GM21360 (cell line): ENCODE results near the gene SUN1.
"Not testable (repeated sequence)": the region's sequence is repeated elsewhere in the genome, so short reads cannot be mapped to it uniquely, and the experiment has no call there.

ENCODE experiments used
- ATAC-seq: cut with Tn5 transposase; IDR thresholded peaks from one replicate; pipeline ENCODE4 v1.9.1; 2021; ENCODE audit warnings: mild to moderate bottlenecking, moderate library complexity; ENCODE audit not compliant: unreplicated experiment

SUN1 gene

DNA sequence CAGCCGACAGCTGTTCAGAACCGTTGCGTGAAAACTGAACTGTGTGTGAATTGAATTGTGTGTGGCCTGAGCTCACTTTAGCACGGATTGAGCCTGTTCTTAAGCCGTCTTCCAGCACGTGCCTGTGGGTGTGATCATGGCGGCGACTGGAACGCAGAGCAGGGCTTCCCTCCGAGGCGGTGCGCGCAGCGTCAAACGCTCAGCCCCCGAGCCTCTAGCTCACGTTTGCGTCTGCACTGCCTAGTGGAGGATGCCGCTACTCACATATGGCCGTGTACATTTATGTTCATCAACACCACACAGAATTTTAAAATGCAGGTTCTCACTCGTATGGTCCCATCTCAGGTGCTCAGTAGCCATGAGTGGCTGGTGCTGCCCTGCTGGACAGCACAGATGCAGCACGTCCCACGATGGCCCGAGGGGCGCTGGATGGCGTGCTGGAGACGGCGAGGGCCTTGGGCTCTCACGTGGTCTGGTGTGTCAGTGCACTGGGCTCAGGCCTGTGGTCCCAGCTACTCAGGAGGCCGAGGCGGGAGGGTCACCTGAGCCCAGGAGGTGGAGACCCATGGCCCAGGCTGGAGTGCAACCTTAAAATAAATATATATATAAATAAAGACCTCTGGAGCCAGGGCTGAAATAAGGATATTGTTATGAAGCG, 22.0 kb downstream of the SUN1 start:
- ATAC-seq = no peak

DNA sequence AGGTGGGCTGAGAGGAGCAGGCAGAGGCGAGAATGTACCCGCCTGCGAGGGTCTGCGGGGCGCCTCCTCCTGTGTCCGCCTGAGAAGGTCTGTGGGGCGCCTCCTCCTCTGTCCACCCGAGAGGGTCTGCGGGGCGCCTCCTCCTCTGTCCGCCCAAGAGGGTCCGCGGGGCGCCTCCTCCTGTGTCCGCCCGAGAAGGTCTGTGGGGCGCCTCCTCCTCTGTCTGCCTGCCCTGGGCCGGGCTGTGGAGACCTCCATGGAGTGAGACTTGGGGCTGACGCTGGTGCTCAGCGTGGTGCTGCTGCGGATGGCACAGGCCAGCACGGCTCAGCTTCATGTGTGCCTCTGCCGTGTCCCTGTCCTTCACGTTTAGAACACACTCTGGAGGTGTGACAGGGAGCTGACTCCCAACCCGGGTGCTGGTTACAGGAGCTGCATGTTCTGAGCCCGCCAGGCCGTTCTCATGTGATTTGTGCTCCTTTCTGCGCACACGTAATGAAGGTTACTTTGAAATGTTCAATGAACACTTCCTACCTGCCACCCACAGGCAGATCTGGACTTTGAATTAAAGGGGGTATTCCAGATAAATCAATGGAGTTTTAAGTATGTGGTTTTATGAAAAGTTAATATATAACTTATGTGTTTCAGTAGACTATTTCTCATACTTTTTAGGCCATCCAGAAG, 23.6 kb downstream of the SUN1 start:
- no peak for ATAC-seq

DNA sequence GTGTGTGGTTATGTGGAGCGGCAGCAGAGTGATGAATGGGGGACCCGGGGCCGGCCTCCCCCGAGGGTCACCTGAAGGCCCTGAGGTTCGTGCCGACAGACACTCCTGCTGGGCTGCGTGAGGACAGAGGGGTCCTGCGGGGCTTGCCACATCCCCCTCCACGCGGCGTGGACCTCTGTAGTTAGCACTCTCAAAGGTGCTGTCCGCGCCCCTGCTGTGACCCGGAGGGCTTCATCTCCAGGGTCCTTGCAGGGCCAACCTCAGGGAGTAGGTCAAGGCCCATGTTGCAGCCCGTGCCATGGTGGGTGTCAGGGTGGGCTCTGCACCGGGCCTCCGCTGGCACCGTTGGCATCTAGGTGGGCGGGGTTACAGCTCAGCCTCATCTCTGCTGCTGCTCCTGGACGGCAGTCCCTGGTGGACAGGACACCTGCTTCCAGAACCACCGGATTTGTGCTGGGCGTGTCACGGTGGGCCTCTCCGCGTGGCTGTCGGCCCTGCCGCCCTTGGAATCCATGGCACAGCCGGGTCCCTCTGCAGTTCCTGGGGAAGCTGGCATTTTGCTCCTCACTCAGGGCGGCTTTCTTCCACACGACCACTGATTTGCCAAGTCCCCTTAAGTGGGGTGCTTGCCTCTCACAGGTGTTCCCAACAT, 24.3 kb downstream of the SUN1 start:
- no peak for ATAC-seq

DNA sequence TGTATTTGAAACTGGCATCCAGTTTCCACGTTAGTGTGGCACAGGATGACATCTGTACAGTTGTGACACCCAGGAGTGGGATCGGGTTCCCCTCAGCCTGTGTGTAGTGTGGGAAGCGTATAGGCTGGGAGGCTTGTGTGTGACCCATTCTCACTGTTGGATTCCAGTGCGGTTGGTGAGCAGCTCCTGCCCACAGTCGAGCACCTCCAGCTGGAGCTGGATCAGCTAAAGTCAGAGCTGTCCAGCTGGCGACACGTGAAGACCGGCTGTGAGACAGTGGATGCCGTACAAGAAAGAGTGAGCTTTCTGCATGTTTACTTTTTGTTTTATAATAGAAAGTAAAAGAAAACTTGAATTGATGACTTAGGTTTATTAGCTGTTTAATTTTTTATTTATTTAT, 25.4 kb downstream of the SUN1 start:
- no peak for ATAC-seq

DNA sequence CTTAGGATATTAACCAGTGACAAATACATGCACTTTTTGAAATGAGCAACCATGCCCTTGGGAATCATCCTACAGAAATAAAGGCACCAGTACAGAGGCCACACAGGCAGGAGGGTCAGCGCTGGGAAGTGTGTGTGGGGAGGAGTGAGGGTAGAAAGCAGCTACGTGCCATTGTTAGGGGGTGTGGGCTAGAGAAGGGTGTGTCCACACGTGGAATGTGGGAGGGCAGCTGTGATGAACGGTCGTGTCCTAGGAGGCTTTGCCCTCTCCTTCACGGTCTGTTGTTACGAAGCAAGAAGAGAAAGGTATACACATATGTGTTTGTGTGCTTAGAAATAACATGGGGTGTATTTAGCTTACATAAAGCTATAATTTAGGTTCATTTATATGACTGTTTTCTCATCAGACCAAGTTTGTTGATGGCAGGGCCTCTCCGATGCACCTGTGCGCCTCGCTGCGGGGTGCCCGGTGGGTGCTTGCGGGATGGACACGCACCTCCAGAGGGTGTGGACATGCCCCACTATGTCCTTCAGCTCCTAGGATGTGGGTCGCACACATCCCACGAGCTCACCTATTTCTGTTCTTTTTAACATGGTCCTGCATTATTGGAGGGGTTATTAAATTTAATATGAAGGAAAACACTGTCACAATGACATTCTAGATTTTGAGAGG, 27.2 kb downstream of the SUN1 start:
- no peak for ATAC-seq

DNA sequence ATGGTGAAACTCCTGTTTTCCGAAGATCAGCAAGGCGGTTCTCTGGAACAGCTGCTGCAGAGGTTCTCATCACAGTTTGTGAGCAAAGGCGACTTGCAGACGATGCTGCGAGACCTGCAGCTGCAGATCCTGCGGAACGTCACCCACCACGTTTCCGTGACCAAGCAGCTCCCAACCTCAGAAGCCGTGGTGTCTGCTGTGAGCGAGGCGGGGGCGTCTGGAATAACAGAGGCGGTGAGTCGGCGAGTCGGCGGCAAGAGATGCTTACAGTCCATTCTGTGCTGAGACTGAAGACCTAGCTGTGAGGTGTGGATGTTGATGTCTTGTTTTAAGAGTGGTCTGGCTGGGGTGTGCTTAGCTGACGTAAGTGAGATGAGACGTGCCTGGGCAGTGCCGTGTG, 27.9 kb downstream of the SUN1 start:
- no peak for ATAC-seq

DNA sequence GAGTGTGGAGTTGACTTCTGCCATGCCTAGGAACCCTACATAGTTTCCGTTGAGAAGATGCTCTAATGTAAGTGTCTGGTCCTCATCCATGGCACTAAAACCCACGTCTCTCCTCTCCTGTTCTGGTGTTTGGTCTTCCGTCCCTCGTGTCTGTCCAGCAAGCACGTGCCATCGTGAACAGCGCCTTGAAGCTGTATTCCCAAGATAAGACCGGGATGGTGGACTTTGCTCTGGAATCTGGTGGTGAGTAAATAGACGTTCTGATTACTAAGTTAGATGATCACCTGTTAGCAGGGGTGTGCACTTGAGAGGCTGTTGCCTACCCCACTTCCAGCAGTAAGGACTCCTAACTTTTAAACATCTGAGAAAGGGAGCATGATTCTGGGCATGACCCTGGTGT, 28.9 kb downstream of the SUN1 start:
- ATAC-seq = no peak

DNA sequence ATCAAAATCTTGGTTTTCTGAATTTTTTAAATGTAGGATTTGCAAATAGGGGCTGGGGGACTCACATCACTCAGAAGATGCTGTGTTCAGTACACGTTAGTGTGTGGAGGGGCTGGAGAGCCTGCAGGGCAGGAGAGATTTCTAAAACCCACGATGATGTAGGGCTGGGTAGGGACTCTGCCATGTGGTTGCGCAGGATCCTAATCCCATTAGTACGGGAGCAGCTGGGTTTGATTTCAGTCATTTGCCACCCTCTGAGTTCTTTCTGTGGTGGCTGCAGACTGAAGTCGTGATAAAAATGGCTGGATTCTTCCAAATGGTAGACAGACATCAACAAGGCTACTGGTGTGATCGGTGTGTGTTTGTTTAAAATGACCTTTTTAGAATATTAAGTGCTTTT, 29.9 kb downstream of the SUN1 start:
- no peak for ATAC-seq

DNA sequence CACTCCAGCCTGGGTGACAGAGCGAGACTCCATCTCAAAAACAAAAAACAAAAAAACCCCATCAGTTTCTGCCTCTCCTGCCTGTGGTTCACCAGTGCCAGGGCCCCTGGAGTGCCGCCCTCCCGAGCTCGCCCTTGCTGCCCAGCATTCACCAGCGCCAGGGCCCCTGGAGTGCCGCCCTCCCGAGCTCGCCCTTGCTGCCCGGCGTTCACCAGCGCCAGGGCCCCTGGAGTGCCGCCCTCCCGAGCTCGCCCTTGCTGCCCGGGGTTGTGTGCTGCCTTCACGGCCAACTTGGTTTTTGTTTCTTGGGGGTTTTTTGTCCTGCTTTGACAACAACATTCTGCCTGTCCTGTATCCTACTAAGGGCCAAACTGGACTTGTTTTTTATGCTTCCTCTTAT, 30.8 kb downstream of the SUN1 start:
- ATAC-seq = no peak

DNA sequence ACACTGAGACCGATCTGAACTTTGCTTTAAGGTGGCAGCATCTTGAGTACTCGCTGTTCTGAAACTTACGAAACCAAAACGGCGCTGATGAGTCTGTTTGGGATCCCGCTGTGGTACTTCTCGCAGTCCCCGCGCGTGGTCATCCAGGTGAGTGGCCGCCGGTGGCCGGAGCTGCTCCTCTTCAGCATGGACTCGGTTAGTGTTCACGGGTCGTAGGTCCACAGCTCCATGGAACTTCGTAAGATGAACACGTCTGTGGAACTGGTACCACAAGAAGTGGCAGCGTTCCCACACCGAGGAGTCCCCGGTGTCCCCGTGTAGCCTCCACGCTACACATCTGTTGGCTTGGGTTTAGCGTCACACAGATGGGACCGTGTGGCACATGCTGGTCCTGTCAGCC, 33.6 kb downstream of the SUN1 start:
- ATAC-seq = no peak

DNA sequence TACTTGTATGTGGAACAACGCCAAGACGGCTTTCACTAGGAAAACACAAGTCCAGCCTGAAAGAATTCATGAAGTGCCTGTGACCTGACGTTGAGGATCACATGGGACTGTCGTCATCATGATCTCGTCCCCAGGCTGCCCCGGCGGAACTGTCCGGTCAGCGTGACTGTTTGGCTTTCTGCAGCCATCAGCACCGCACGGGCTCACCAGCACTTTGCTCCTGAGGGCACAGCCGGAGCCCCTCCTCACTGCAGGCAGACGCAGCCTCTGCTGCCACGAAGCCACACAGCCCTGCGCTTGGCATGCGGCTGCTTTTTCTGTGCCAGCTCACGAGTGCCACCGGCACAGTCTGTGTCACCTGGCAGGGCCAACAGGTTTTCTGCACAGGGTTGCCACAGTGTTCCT, 34.7 kb downstream of the SUN1 start:
- no peak for ATAC-seq

DNA sequence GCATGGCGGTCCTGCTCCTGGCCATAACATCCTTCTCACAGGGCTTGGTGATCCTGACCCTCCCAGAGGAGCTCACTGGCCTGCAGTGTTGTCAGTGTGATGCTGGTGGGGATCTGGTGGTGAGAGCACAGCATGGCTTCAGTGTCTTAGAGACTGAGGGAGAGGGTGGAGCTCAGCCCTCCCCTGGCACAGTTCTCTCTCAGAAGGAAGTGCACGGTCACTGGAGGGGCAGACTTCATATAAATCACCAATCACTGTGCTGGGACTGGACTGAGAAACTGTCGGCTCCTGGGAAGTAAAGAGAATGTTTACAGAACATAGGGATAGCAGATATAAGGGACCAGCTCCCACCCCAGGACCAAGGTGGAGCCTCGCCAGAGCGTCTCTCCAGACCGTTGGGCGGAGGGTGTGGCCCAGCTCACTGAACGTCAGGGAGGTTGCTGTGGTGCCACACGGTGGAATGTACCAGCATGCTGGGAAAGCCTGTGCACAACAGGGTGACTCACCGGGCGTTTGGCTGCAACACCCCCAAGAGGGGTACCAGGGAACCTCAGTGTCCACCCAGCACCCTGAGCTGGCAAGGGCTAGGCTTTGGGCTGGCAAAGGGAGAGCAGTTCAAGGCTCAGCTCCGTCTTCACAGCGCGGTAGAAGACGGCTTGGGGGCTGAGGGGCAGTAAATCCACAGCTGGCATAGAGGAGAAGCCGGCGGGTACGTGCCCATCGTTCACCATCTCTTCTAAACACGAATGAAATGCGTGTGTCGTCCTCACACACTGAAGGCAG, 35.3 kb downstream of the SUN1 start:
- ATAC-seq = no peak

DNA sequence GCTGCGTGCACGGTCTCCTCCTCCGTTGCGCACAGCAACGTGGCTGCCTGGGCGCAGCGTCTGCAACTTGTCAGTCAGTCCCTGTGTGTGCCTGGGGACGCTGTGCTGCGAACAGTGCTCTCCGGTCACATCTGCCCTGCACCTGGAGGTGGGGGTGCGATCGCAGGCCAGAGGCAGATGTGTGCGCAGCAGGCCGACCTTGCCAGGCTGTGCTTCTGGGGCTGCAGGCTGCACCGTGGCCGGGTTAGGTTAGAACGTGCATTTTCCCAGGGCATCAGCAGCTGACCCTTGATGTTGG, 35.9 kb downstream of the SUN1 start:
- no peak for ATAC-seq

DNA sequence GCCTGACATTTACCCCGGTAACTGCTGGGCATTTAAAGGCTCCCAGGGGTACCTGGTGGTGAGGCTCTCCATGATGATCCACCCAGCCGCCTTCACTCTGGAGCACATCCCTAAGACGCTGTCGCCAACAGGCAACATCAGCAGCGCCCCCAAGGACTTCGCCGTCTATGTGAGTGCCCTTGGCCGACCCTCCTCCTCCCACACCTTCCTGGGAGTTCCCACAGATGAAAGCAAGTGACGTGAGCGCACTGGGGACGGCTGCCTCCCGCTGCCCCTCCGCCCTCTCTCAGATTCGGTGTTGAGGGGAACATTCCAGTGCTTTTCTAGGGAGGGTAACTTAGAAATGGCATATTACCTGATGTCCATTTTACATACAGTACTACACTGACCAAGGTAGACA, 37.1 kb downstream of the SUN1 start:
- ATAC-seq = no peak

DNA sequence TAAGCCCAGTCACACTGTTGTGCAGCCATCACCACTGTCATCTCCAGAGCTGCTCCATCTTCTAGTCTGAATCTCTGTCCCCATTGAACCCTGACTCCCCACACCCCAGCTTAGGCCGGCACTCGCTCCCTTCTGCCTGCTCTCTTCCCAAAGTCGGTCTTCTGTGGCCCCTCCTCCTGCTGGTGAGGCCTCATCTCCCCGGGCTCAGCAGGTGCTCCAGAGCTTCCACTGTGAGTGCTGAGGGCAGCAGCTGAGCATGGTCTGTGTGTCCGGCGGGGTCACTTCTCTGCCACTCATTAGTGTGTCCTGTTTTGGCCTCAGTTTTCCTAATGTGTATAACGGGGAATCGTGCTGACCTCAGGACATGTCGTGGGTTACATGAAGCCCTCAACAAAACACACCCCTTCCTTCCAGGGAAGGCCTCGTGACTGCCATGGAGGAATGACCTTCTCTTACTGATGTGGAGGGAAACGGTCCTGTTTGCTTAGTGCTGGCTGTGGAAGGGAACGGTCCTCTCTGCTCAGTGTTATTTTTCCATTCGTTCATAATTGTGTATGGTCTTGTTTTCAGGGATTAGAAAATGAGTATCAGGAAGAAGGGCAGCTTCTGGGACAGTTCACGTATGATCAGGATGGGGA, 39.7 kb downstream of the SUN1 start:
- no peak for ATAC-seq

DNA sequence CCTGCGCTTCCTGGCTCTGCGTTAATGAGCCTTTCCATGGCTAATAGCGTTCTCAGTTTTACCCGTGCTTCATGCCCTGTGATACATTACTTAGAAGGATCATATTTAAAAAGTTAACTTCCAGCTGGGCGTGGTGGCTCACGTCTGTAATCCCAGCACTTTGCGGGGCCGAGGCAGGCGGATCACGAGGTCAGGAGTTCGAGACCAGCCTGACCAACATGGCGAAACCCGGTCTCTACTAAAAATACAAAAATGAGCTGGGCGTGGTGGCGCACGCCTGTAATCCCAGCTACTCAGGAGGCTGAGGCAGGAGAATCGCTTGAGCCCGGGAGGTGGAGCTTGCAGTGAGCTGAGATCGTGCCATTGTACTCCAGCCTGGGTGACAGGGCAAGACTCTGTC, 40.4 kb downstream of the SUN1 start:
- not testable (repeated sequence) for ATAC-seq

DNA sequence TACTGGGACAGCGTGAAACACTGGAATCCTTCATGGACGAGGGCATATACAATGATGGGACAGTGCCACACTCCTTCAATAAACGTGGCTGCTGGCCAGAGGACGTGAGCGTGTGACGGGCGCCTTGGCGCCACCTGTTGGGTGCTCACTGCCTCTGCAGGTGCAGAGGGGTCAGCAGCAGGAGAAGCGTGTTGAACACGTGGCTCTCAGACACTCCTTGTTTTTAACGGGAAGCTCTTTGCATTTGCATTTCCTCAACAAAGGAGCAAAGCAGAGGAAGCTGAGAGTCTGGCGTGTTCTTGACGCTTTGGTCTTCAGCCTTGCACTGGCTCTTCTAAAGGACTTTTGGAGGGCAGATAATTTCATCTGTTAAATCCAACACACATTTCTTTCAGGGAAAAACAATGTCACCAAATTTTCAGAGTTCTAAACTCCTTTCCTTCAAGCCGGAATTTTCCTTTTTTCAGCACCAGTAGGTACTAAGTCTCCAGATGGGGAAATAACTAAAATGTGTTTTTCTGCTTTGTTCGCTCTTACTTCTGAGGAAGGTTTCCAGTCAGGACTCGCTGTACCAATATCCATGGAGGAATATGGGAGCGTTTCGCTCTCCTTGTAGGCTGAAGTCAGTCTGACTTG, 41.2 kb downstream of the SUN1 start:
- ATAC-seq = no peak

DNA sequence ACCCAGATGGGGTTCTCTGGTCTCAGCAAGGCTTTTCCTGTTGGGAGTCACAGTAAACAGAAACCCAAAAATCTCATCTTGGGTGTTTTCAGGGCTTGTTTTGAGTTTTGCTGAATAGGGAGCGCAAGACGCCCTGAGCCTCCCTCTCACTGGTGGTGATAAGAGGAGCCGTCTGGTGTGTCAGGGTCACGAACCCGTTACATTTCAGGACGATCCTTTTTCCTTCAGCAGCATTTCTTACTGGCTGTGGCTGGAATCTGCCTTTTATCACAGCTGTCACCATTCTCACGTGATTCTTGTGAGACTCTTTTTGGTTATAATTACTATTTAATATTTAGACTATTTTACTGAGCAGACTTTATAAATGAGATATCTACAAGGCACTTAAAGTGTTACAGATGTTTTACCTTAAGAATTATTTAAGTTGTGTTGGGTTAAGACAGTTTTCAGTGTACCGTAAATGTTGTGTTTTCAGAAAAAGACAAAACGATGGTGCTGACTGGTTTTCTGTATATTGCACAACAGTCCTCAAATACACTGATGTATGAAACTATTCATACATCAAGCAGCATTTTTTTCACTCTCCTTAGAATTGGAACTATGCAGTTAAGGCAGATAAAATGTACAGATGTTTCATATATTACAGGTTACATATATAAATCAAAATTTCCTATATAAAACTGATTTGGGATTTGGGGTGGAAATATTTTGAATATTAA, 41.9 kb downstream of the SUN1 start:
- ATAC-seq = no peak

DNA sequence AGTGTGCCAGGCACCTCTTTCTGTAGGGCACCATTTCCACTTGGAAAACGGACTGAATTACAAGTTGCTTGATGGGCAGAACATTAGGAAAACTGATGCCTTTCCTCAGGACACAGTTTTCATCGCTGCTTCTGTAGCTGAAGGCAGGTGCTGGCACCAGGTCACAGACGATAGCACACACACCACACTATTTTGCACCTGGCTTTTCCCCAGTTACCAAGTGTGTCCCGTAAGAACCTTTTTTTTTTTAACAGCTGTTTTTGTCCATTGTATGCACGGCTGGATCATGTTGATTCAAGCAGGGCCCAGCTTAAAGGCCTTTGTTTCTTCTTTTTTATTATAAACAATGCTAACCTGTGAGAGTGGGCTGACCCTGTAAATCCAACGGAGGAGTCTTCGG, 42.8 kb downstream of the SUN1 start:
- no peak for ATAC-seq
